ENCODE results near the gene STK32C. TPM values are rescaled to one million over a fixed set of nuclear protein-coding genes. Genes with fewer than 3 reads are reported as not detected.

Gene STK32C
- total and polyA plus RNA-seq, 2 donors (not counting 1 experiment from before 2014, with no cell fraction given) = 9.9 to 16.8 TPM

GRCh38 chr10:132232023-132232951, 75.5 kb downstream of the STK32C start:
- Mint-ChIP-seq H3K27me3 (no peaks in the 10 kb centered on the region), H3K4me3 (peak overlapping the region; percentile 77), H3K9me3 (ENCODE audit: insufficient read depth) (no peaks in the 10 kb centered on the region), H3K27ac (peak overlapping the region; percentile 76), H3K4me1 (peaks cover 33% of the 10 kb centered on the region)
- H3K79me2 ChIP-seq (ENCODE audit: control insufficient read depth, insufficient read depth, low read length) = no peaks in the 10 kb centered on the region
- 25% methylated on average over 35 of the region's 35 CpGs for WGBS (ENCODE audit: insufficient coverage)
- H3K4me2 ChIP-seq (replicated peaks; ENCODE audit: low read depth, low read length, poor library complexity, severe bottlenecking) = peak overlapping the region; percentile 66
- H3K36me3 ChIP-seq (replicated peaks in 1 of 2; ENCODE audit: control extremely low read depth in 1 of 2, control insufficient read depth in 1 of 2, extremely low read depth in 1 of 2, insufficient read depth in 2 of 2, low read length in 1 of 2) = no peaks in the 10 kb centered on the region
- TF ChIP-seq CTCF (IDR thresholded peaks at IDR 0.05) (no peak), EZH2 (IDR thresholded peaks at IDR 0.05; ENCODE audit: borderline replicate concordance, insufficient read depth, low read depth, low read length, poor library complexity, severe bottlenecking) (no peak)
- H3K27me3 ChIP-seq (replicated peaks in 1 of 4; ENCODE audit: control extremely low read depth in 1 of 4, control insufficient read depth in 3 of 4, insufficient read depth in 4 of 4, low read length in 3 of 4) = no peaks in the 10 kb centered on the region
- peak; percentile 72 for ATAC-seq (ENCODE audit: low read depth)
- peaks cover 17 to 34% of the 10 kb centered on the region in 2 donors for H3K4me1 ChIP-seq (ENCODE audit: control insufficient read depth in 2 of 2, insufficient read depth in 2 of 2, low read length in 2 of 2)
- no peak overlapping the region for H3K9ac ChIP-seq (ENCODE audit: low read length)
- peak overlapping the region in 1 of 2 donors; percentile 18 for H3K27ac ChIP-seq (ENCODE audit: low read length in 2 of 2)
- H4K20me1 ChIP-seq (ENCODE audit: control insufficient read depth, insufficient read depth, low read length, poor library complexity, severe bottlenecking) = no peaks in the 10 kb centered on the region
- ChIA-PET CTCF (no interaction called here), POLR2A (no interaction called here)
- H3K9me3 ChIP-seq (ENCODE audit: control extremely low read depth in 1 of 3, control insufficient read depth in 2 of 3, insufficient read depth in 1 of 3, low read length in 2 of 3) = no peaks in the 10 kb centered on the region
- intact Hi-C loops (cut with micrococcal nuclease) = no loop called here
- DNase-seq = peak; percentile 76
- H2AFZ ChIP-seq (ENCODE audit: insufficient read depth, low read depth, low read length, poor library complexity, severe bottlenecking) = peak overlapping the region; percentile 47
- peak overlapping the region in 2 of 5 experiments; percentile 13 to 21 for H3K4me3 ChIP-seq (ENCODE audit: control extremely low read depth in 1 of 5, extremely low read depth in 1 of 5, insufficient read depth in 1 of 5, low read depth in 2 of 5, low read length in 4 of 5)

GRCh38 chr10:132231656-132232022, 76.1 kb downstream of the STK32C start:
- H3K4me2 ChIP-seq (replicated peaks; ENCODE audit: low read depth, low read length, poor library complexity, severe bottlenecking) = peak overlapping the region; percentile 66
- intact Hi-C loops (cut with micrococcal nuclease) = no loop called here
- CTCF ChIA-PET = no interaction called here

More at GRCh38 chr10:132231656-132232022, 76.1 kb downstream of the STK32C start:
- Mint-ChIP-seq H3K27ac (peak overlapping the region; percentile 76), H3K4me1 (peaks cover 33% of the 10 kb centered on the region), H3K4me3 (peak overlapping the region; percentile 77), H3K9me3 (ENCODE audit: insufficient read depth) (no peaks in the 10 kb centered on the region), H3K27me3 (no peaks in the 10 kb centered on the region)
- no peaks in the 10 kb centered on the region for H4K20me1 ChIP-seq (ENCODE audit: control insufficient read depth, insufficient read depth, low read length, poor library complexity, severe bottlenecking)
- peak overlapping the region; percentile 47 for H2AFZ ChIP-seq (ENCODE audit: insufficient read depth, low read depth, low read length, poor library complexity, severe bottlenecking)
- no peak overlapping the region for H3K4me3 ChIP-seq (ENCODE audit: control extremely low read depth in 1 of 5, extremely low read depth in 1 of 5, insufficient read depth in 1 of 5, low read depth in 2 of 5, low read length in 4 of 5)
- TF ChIP-seq EZH2 (IDR thresholded peaks at IDR 0.05; ENCODE audit: borderline replicate concordance, insufficient read depth, low read depth, low read length, poor library complexity, severe bottlenecking) (no peak), CTCF (IDR thresholded peaks at IDR 0.05) (no peak)
- no peaks in the 10 kb centered on the region for H3K27me3 ChIP-seq (replicated peaks in 1 of 4; ENCODE audit: control extremely low read depth in 1 of 4, control insufficient read depth in 3 of 4, insufficient read depth in 4 of 4, low read length in 3 of 4)
- no peak overlapping the region for H3K9ac ChIP-seq (ENCODE audit: low read length)
- H3K27ac ChIP-seq (ENCODE audit: low read length in 2 of 2) = no peak overlapping the region
- H3K79me2 ChIP-seq (ENCODE audit: control insufficient read depth, insufficient read depth, low read length) = no peaks in the 10 kb centered on the region
- no peaks in the 10 kb centered on the region for H3K9me3 ChIP-seq (ENCODE audit: control extremely low read depth in 1 of 3, control insufficient read depth in 2 of 3, insufficient read depth in 1 of 3, low read length in 2 of 3)
- DNase-seq (no peak), ATAC-seq (ENCODE audit: low read depth) (no peak)
- H3K4me1 ChIP-seq (ENCODE audit: control insufficient read depth in 2 of 2, insufficient read depth in 2 of 2, low read length in 2 of 2) = peaks cover 17 to 34% of the 10 kb centered on the region in 2 donors
- WGBS (ENCODE audit: insufficient coverage) = 58% methylated on average over 13 of the region's 13 CpGs
- no peaks in the 10 kb centered on the region for H3K36me3 ChIP-seq (replicated peaks in 1 of 2; ENCODE audit: control extremely low read depth in 1 of 2, control insufficient read depth in 1 of 2, extremely low read depth in 1 of 2, insufficient read depth in 2 of 2, low read length in 1 of 2)
- POLR2A ChIA-PET = no interaction called here

Data from B cell (primary cell).